Panc1 (cell line): Measurements from ENCODE around the gene DNMT3A. TPM values are rescaled to one million over a fixed set of nuclear protein-coding genes. Genes with fewer than 3 reads are reported as not detected.

ENCODE experiments used
- ATAC-seq: fragments of 200-7000 bp; cut with Tn5 transposase; 2 replicates; pipeline ENCODE4 v1.9.1; 2020; ENCODE audit warnings: mild to moderate bottlenecking, moderate library complexity
- BruUV-seq: library from RNA; stranded (reverse); fragments of 400-500 nt; replicated peaks from 2 replicates; lab custom pipeline; 2021; lab: Mats Ljungman, UMichigan
- CTCF ChIA-PET: fragments of 300-600 bp; sonication (Branson Sonifier 250); formaldehyde crosslinking; loops from one replicate; lab custom pipeline; 2022; ENCODE audit warnings: antibody characterized with exemption; lab: Charles Lee
- POLR2A ChIA-PET: fragments of 300-600 bp; sonication (Branson Sonifier 250); formaldehyde crosslinking; loops from one replicate; lab custom pipeline; 2022; ENCODE audit warnings: antibody characterized with exemption; lab: Charles Lee
- DNase-seq: peaks from one replicate; pipeline ENCODE4 v3.0.0-alpha.2; 2010; ENCODE audit warnings: low read depth, low spot score
- H3K27ac ChIP-seq: 2 replicates; pipeline ENCODE4 v1.5.1; 2011; ENCODE audit warnings: mild to moderate bottlenecking, low read length, inconsistent platforms
- H3K27me3 ChIP-seq: fragments of 200-500 bp; sonication (Bioruptor generic); 2 replicates; pipeline ENCODE4 v1.6.0; 2014; ENCODE audit warnings: low read length, inconsistent platforms; ENCODE audit not compliant: control insufficient read depth, insufficient read depth
- H3K36me3 ChIP-seq: fragments of 200-500 bp; sonication (Bioruptor generic); 2 replicates; pipeline ENCODE4 v1.5.1; 2014; ENCODE audit warnings: inconsistent platforms, mild to moderate bottlenecking, low read length, moderate library complexity; ENCODE audit not compliant: control insufficient read depth, insufficient read depth
- H3K4me1 ChIP-seq: 2 replicates; pipeline ENCODE4 v1.5.1; 2011; ENCODE audit warnings: inconsistent platforms, mild to moderate bottlenecking, low read length, moderate library complexity; ENCODE audit not compliant: control insufficient read depth, insufficient read depth
- H3K4me3 ChIP-seq, 2 experiments: 2 replicates each; pipeline ENCODE4 v1.5.1; 2011 to 2012; ENCODE audit warnings: low read depth in 2 of 2, low read length in 2 of 2, mild to moderate bottlenecking in 2 of 2, inconsistent platforms in 1 of 2, moderate library complexity in 1 of 2
- H3K9me3 ChIP-seq: fragments of 200-500 bp; sonication (Bioruptor generic); 2 replicates; pipeline ENCODE4 v1.5.1; 2014; ENCODE audit warnings: low read depth, mild to moderate bottlenecking, inconsistent platforms, low read length, moderate library complexity; ENCODE audit not compliant: control insufficient read depth, insufficient read depth
- CTCF ChIP-seq: fragments of 450-650 bp; IDR thresholded peaks from 2 replicates; pipeline ENCODE4 v1.5.1; 2017; ENCODE audit warnings: mild to moderate bottlenecking
- POLR2AphosphoS5 ChIP-seq: IDR thresholded peaks from 2 replicates; pipeline ENCODE4 v1.6.1; 2012; ENCODE audit warnings: mild to moderate bottlenecking, low read depth, low read length, moderate library complexity
- REST ChIP-seq, 2 experiments: IDR thresholded peaks; 2 replicates each; pipeline ENCODE4 v1.6.1; 2011 to 2012; ENCODE audit warnings: low read depth in 2 of 2, control low read depth in 1 of 2, low read length in 1 of 2, mild to moderate bottlenecking in 1 of 2, moderate library complexity in 1 of 2; ENCODE audit not compliant: insufficient read depth in 1 of 2
- SIN3A ChIP-seq: IDR thresholded peaks from 2 replicates; pipeline ENCODE4 v1.6.1; 2012; ENCODE audit warnings: low read depth, mild to moderate bottlenecking, low read length, moderate library complexity, borderline replicate concordance; ENCODE audit not compliant: insufficient read depth
- TCF7L2 ChIP-seq: IDR thresholded peaks from 2 replicates; pipeline ENCODE4 v1.6.1; 2011; ENCODE audit warnings: mild to moderate bottlenecking, low read depth, low read length, inconsistent platforms
- in situ Hi-C: cut with HindIII; loops from 2 replicates; pipeline ENCODE4 v1.10.0; 2016; ENCODE audit warnings: low sequenced_read_pairs, low pct_unique_long_range_greater_than_20kb
- intact Hi-C: fragments of 100-400 bp; cut with micrococcal nuclease; formaldehyde crosslinking; loops from one replicate; pipeline ENCODE4 v1.10.0; 2022; ENCODE audit not compliant: unreplicated experiment
- total RNA-seq: library from RNA; stranded (reverse); gene quantifications from one replicate; pipeline ENCODE4 v1.2.1, GENCODE V29; 2021; ENCODE audit not compliant: unreplicated experiment

DNMT3A gene
- total RNA-seq, 1 experiment from 2014 or later, result 29.3 TPM

GRCh38 chr2:25226827-25227226 lies 114.9 kb downstream of the DNMT3A start:
- TF ChIP-seq TCF7L2 (no peak), SIN3A (no peak), POLR2AphosphoS5 (no peak), CTCF (no peak)
- POLR2A ChIA-PET, result no interaction called here
- H3K4me3 ChIP-seq, result no peak overlapping the region
- no peak for ATAC-seq
- no peak overlapping the region for H3K27ac ChIP-seq
- peaks cover 6% of the 10 kb centered on the region for H3K4me1 ChIP-seq
- no peaks in the 10 kb centered on the region for H3K27me3 ChIP-seq
- no peaks in the 10 kb centered on the region for H3K9me3 ChIP-seq
- intact Hi-C loops (no loop called here), in situ Hi-C loops (no loop called here)
- DNase-seq, result no peak
- H3K36me3 ChIP-seq, result no peaks in the 10 kb centered on the region
- no TSS peak for BruUV-seq
- CTCF ChIA-PET, result no interaction called here

- in situ Hi-C loops (no loop called here), intact Hi-C loops (no loop called here)
- no peak for ATAC-seq
- Histone ChIP-seq H3K4me1 (no peaks in the 10 kb centered on the region), H3K9me3 (no peaks in the 10 kb centered on the region), H3K27ac (no peak overlapping the region), H3K4me3 (no peak overlapping the region), H3K36me3 (no peaks in the 10 kb centered on the region), H3K27me3 (no peaks in the 10 kb centered on the region)
- ChIA-PET POLR2A (no interaction called here), CTCF (no interaction called here)
- no TSS peak for BruUV-seq
- TF ChIP-seq POLR2AphosphoS5, result no peak
- no peak for TF ChIP-seq CTCF
- TF ChIP-seq REST (IDR thresholded peaks at IDR 0.05; ENCODE audit: insufficient read depth in 1 of 2, low read depth in 2 of 2, low read length in 1 of 2), result no peak
- no peak for TF ChIP-seq SIN3A
- TF ChIP-seq TCF7L2, result no peak
- no peak for DNase-seq
Observed at GRCh38 chr2:25222477-25223121, 119.1 kb downstream of the DNMT3A start.
